Testis (tissue), 2 donors: ENCODE measurements around the gene CREB3L1.

Experiments
- CTCF ChIP-seq, 3 experiments: fragments of 450-650 bp in 2 of 3; fragments of 200-600 bp in 1 of 3; sonication (generic) in 1 of 3; IDR thresholded peaks; one replicate each; pipeline ENCODE4 v1.5.1; 2016 to 2019; ENCODE audit warnings: antibody characterized with exemption in 3 of 3, mild to moderate bottlenecking in 2 of 3, moderate library complexity in 1 of 3
- POLR2A ChIP-seq: fragments of 450-650 bp; IDR thresholded peaks from one replicate; pipeline ENCODE4 v1.6.1; 2017; ENCODE audit warnings: antibody characterized with exemption, mild to moderate bottlenecking, moderate library complexity

GRCh38 chr11:46264976-46265375, 12.5 kb upstream of the CREB3L1 start:
- TF ChIP-seq CTCF (IDR thresholded peaks at IDR 0.05), result no peak
- no peak for TF ChIP-seq POLR2A
